HepG2 (cell line): ENCODE measurements around the gene ZFHX3. TPM values are rescaled to one million over a fixed set of nuclear protein-coding genes. Genes with fewer than 3 reads are reported as not detected.

ENCODE experiments used
- ARNT ChIP-seq: fragments of 450-650 bp; IDR thresholded peaks from 2 replicates; pipeline ENCODE4 v1.6.1; 2017
- ATAD3A ChIP-seq: sonication (generic); formaldehyde crosslinking; IDR thresholded peaks from 2 replicates; pipeline ENCODE4 v1.4.0; 2020; ENCODE audit warnings: missing genetic modification reagents
- DMAP1 ChIP-seq: IDR thresholded peaks from 2 replicates; pipeline ENCODE4 v1.6.1; 2016
- DR1 ChIP-seq: sonication (generic); formaldehyde crosslinking; IDR thresholded peaks from 2 replicates; pipeline ENCODE4 v1.8.0; 2021; ENCODE audit warnings: mild to moderate bottlenecking, missing genetic modification reagents, inconsistent platforms
- FOXA1 ChIP-seq, 2 experiments: fragments of 450-650 bp in 1 of 2; sonication (generic) in 1 of 2; formaldehyde crosslinking in 1 of 2; IDR thresholded peaks; 2 replicates each; pipeline versions ENCODE4 v1.4.0 to v1.6.1; 2016 to 2020; ENCODE audit warnings: missing genetic modification reagents in 1 of 2
- HNRNPK ChIP-seq: fragments of 200-400 bp; formaldehyde crosslinking; IDR thresholded peaks from 2 replicates; pipeline ENCODE4 v1.6.1; 2018; ENCODE audit warnings: low read length, low read depth, moderate library complexity, mild to moderate bottlenecking; ENCODE audit not compliant: poor library complexity, severe bottlenecking
- KLF16 ChIP-seq, 2 experiments: sonication (generic) in 1 of 2; formaldehyde crosslinking in 1 of 2; IDR thresholded peaks; 2 replicates each; pipeline versions ENCODE4 v1.6.1 to v1.8.0; 2016 to 2023; ENCODE audit warnings: missing genetic modification reagents in 2 of 2, missing compliant biosample characterization in 1 of 2
- KLF9 ChIP-seq: IDR thresholded peaks from 2 replicates; pipeline ENCODE4 v1.6.1; 2016; ENCODE audit warnings: low read depth
- MBNL3 ChIP-seq: fragments of 250-450 bp; sonication (Bioruptor Pico); conservative IDR thresholded peaks from 2 replicates; pipeline ENCODE4 v1.8.0; 2022; ENCODE audit warnings: mild to moderate bottlenecking, inconsistent platforms
- NCOA2 ChIP-seq: sonication (generic); formaldehyde crosslinking; IDR thresholded peaks from 2 replicates; pipeline ENCODE4 v1.8.0; 2022; ENCODE audit warnings: inconsistent platforms
- NFYC ChIP-seq: IDR thresholded peaks from 2 replicates; pipeline ENCODE4 v1.6.1; 2016; ENCODE audit warnings: missing genetic modification reagents, missing compliant biosample characterization
- RBM39 ChIP-seq: fragments of 200-400 bp; formaldehyde crosslinking; IDR thresholded peaks from one replicate; pipeline ENCODE4 v1.6.1; 2018; ENCODE audit warnings: antibody characterized with exemption, mild to moderate bottlenecking, low read depth, low read length; ENCODE audit not compliant: poor library complexity, severe bottlenecking
- RFXANK ChIP-seq: IDR thresholded peaks from 2 replicates; pipeline ENCODE4 v1.6.1; 2016
- SUZ12 ChIP-seq: fragments of 150-350 bp; IDR thresholded peaks from 2 replicates; pipeline ENCODE4 v1.6.1; 2014; ENCODE audit warnings: low read depth, low read length
- TEAD2 ChIP-seq: sonication (generic); formaldehyde crosslinking; IDR thresholded peaks from 2 replicates; pipeline ENCODE4 v1.9.0; 2021; ENCODE audit warnings: missing genetic modification reagents
- TRIM24 ChIP-seq: sonication (generic); formaldehyde crosslinking; IDR thresholded peaks from 2 replicates; pipeline ENCODE4 v1.8.0; 2022; ENCODE audit warnings: mild to moderate bottlenecking, missing genetic modification reagents
- ZNF121 ChIP-seq: sonication (generic); formaldehyde crosslinking; IDR thresholded peaks from 2 replicates; pipeline ENCODE4 v1.5.0; 2020; ENCODE audit warnings: mild to moderate bottlenecking, missing genetic modification reagents
- ZNF138 ChIP-seq: sonication (generic); formaldehyde crosslinking; IDR thresholded peaks from 2 replicates; pipeline ENCODE4 v1.5.0; 2020; ENCODE audit warnings: mild to moderate bottlenecking, low read depth, missing genetic modification reagents
- ZNF224 ChIP-seq: sonication (generic); formaldehyde crosslinking; IDR thresholded peaks from 2 replicates; pipeline ENCODE4 v1.5.0; 2020; ENCODE audit warnings: mild to moderate bottlenecking, missing genetic modification reagents
- ZNF546 ChIP-seq: sonication (generic); formaldehyde crosslinking; conservative IDR thresholded peaks from 2 replicates; pipeline ENCODE4 v1.8.1; 2023; ENCODE audit warnings: mild to moderate bottlenecking, missing genetic modification reagents
- ZNF746 ChIP-seq: sonication (generic); formaldehyde crosslinking; IDR thresholded peaks from 2 replicates; pipeline ENCODE4 v1.8.0; 2022; ENCODE audit warnings: mild to moderate bottlenecking, missing genetic modification reagents
- ZNF761 ChIP-seq: sonication (generic); formaldehyde crosslinking; conservative IDR thresholded peaks from 2 replicates; pipeline ENCODE4 v1.4.0; 2020; ENCODE audit warnings: mild to moderate bottlenecking, missing genetic modification reagents
- ZNF780A ChIP-seq: sonication (generic); formaldehyde crosslinking; IDR thresholded peaks from 2 replicates; pipeline ENCODE4 v1.8.0; 2022; ENCODE audit warnings: mild to moderate bottlenecking, missing genetic modification reagents, moderate library complexity
- ZNF850 ChIP-seq: sonication (generic); formaldehyde crosslinking; conservative IDR thresholded peaks from 2 replicates; pipeline ENCODE4 v1.9.0; 2021; ENCODE audit warnings: mild to moderate bottlenecking, missing genetic modification reagents
- polyA plus RNA-seq, 8 experiments: library from polyadenylated mRNA; depleted of rRNA in 3 of 8; stranded (reverse) in 7 of 8; unstranded in 1 of 8; fragments of >200 nt; fragmentation: Illumina TruSeq in 4 of 8; extraction: Trizol in 4 of 8; gene quantifications; 2 replicates each; pipeline versions ENCODE4 v1.2.1 to v1.2.3, GENCODE V29; 2011 to 2016; ENCODE audit warnings: low read depth in 4 of 8, missing spikeins in 1 of 8, mixed read lengths in 1 of 8; ENCODE audit not compliant: insufficient read depth in 1 of 8
- total RNA-seq, 5 experiments: library from RNA; depleted of rRNA; stranded (reverse); fragments of >200 nt; fragmentation: Illumina TruSeq; extraction: Trizol; gene quantifications; 2 replicates each; pipeline ENCODE4 v1.2.3, GENCODE V29; 2016; ENCODE audit warnings: low read depth in 1 of 5
- TF ChIP-seq, protein P1 (sequence below): IDR thresholded peaks from 2 replicates; pipeline ENCODE4 v1.6.1; 2016; ENCODE audit warnings: missing compliant biosample characterization, missing genetic modification reagents, borderline replicate concordance
- TF ChIP-seq, protein P2 (sequence below): sonication (generic); formaldehyde crosslinking; IDR thresholded peaks from 2 replicates; pipeline ENCODE4 v1.5.0; 2020; ENCODE audit warnings: mild to moderate bottlenecking, low read depth, missing genetic modification reagents, borderline replicate concordance
- TF ChIP-seq, protein P3 (sequence below): sonication (generic); formaldehyde crosslinking; IDR thresholded peaks from 2 replicates; pipeline ENCODE4 v1.4.0; 2020; ENCODE audit warnings: missing genetic modification reagents
- TF ChIP-seq, protein P4 (sequence below): sonication (generic); formaldehyde crosslinking; IDR thresholded peaks from 2 replicates; pipeline ENCODE4 v1.5.0; 2020; ENCODE audit warnings: missing genetic modification reagents

Gene ZFHX3
- total and polyA plus RNA-seq, 2 of the 13 experiments (the other 11 are each of a cell fraction or from before 2014, with no cell fraction given), result 5.0 to 6.0 TPM

DNA sequence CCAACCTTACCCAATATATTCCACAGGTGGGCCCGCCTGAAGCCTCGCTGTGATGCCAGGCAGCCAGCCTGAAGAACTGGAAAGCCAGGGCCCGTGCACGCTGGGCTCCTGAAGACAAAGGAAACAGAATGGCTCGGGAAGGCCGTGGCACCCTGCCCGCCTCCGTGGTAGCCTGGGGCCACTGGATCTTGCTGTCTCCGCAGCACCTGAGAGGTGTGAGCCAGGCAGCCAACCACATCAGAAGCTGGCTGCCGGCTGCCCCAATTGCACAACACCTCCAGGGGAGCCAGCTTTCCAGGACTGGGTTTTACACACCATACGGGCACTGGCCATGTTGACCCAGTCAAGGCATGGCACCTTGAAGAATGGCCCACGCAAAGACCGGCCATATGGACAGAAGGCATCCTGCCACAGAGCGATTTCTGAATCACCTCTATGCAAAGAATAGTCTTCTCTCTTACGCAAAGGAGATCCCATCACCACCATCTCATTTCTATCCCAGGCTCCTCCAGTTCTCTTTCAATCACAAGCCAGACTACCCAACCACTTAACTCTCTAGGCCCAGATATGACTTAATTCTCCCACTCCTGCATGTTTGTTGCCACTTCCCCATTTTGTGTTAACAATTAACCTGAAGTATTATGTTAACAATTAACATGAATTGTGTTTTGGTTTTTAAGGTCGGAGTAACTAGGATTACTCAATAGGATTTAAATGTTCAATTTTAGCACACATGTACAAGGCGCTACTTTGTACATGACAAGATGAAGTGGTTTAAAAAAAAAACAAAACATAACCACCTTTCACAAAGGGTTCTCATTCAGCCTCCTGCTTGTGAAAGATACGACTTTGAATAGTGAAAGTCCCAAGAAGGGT is 32.1 kb downstream of the ZFHX3 start (continued):
- no peak for TF ChIP-seq FOXA1 (IDR thresholded peaks at IDR 0.05)
- peak; percentile 28; the same call in 1 of the 2 replicates for TF ChIP-seq FOXA1 (CRISPR knock-in tag; IDR thresholded peaks at IDR 0.05)
- TF ChIP-seq DMAP1 (CRISPR knock-in tag), result no peak
- no peak for TF ChIP-seq ARNT
- TF ChIP-seq ZNF546 (CRISPR knock-in tag), result no peak
- TF ChIP-seq ATAD3A (CRISPR knock-in tag), result no peak
- TF ChIP-seq ZNF761, result 0 out of 2 replicates have a peak, but pooled peaks have one; percentile 61
- TF ChIP-seq ZNF121 (CRISPR knock-in tag), result peak; percentile 50; the same call in 1 of the 2 replicates
- TF ChIP-seq ZNF746 (CRISPR knock-in tag), result no peak
- TF ChIP-seq RFXANK, result no peak
- TF ChIP-seq MBNL3 (CRISPR knock-in tag), result no peak
- no peak for TF ChIP-seq TEAD2
- TF ChIP-seq, protein P1, sequence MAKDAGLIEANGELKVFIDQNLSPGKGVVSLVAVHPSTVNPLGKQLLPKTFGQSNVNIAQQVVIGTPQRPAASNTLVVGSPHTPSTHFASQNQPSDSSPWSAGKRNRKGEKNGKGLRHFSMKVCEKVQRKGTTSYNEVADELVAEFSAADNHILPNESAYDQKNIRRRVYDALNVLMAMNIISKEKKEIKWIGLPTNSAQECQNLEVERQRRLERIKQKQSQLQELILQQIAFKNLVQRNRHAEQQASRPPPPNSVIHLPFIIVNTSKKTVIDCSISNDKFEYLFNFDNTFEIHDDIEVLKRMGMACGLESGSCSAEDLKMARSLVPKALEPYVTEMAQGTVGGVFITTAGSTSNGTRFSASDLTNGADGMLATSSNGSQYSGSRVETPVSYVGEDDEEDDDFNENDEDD (CRISPR knock-in tag), result peak; percentile 41; the same call in 1 of the 2 replicates
- no peak for TF ChIP-seq TRIM24 (CRISPR knock-in tag)
- TF ChIP-seq ZNF224 (CRISPR knock-in tag), result no peak
- TF ChIP-seq, protein P2, sequence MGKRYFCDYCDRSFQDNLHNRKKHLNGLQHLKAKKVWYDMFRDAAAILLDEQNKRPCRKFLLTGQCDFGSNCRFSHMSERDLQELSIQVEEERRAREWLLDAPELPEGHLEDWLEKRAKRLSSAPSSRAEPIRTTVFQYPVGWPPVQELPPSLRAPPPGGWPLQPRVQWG (CRISPR knock-in tag), result no peak
- TF ChIP-seq ZNF850 (CRISPR knock-in tag), result no peak
- TF ChIP-seq KLF16 (CRISPR knock-in tag; IDR thresholded peaks at IDR 0.05), result peak in 1 of 2 experiments; percentile 61; a peak in 1 of 4 replicates
- TF ChIP-seq NCOA2 (CRISPR knock-in tag), result no peak; the same call in 1 of the 2 replicates
- TF ChIP-seq NFYC, result peak; percentile 39; the same call in 1 of the 2 replicates
- no peak for TF ChIP-seq KLF9
- TF ChIP-seq ZNF138, result no peak
- TF ChIP-seq, protein P3, sequence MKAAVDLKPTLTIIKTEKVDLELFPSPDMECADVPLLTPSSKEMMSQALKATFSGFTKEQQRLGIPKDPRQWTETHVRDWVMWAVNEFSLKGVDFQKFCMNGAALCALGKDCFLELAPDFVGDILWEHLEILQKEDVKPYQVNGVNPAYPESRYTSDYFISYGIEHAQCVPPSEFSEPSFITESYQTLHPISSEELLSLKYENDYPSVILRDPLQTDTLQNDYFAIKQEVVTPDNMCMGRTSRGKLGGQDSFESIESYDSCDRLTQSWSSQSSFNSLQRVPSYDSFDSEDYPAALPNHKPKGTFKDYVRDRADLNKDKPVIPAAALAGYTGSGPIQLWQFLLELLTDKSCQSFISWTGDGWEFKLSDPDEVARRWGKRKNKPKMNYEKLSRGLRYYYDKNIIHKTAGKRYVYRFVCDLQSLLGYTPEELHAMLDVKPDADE (CRISPR knock-in tag), result no peak
- TF ChIP-seq RBM39, result no peak
- no peak for TF ChIP-seq SUZ12
- TF ChIP-seq, protein P4, sequence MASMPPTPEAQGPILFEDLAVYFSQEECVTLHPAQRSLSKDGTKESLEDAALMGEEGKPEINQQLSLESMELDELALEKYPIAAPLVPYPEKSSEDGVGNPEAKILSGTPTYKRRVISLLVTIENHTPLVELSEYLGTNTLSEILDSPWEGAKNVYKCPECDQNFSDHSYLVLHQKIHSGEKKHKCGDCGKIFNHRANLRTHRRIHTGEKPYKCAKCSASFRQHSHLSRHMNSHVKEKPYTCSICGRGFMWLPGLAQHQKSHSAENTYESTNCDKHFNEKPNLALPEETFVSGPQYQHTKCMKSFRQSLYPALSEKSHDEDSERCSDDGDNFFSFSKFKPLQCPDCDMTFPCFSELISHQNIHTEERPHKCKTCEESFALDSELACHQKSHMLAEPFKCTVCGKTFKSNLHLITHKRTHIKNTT (CRISPR knock-in tag), result no peak
- TF ChIP-seq ZNF780A, result no peak
- no peak for TF ChIP-seq HNRNPK
- no peak for TF ChIP-seq DR1
